ENCODE measurements around the gene CCDC91. TPM values are rescaled to one million over a fixed set of nuclear protein-coding genes. Genes with fewer than 3 reads are reported as not detected.

Gene CCDC91
- total RNA-seq, 1 donor from 2014 or later = 23.2 TPM

- no peaks in the 10 kb centered on the region for H3K27me3 Mint-ChIP-seq
- no peaks in the 10 kb centered on the region for H3K9me3 Mint-ChIP-seq
- H3K4me1 Mint-ChIP-seq (ENCODE audit: unreplicated experiment) = no peaks in the 10 kb centered on the region
- no peak for TF ChIP-seq CTCF (conservative IDR thresholded peaks at IDR 0.05)
- no peak overlapping the region for H3K27ac Mint-ChIP-seq
- H3K36me3 Mint-ChIP-seq = peaks cover 17% of the 10 kb centered on the region
- DNase-seq (ENCODE audit: extremely low spot score, unreplicated experiment) = no peak
- H3K4me3 Mint-ChIP-seq = no peak overlapping the region
Measured at GRCh38 chr12:28360253-28360652, 170.0 kb downstream of the CCDC91 start.

GRCh38 chr12:28367326-28367725 lies 177.1 kb downstream of the CCDC91 start:
- Mint-ChIP-seq H3K4me1 (ENCODE audit: unreplicated experiment) (no peaks in the 10 kb centered on the region), H3K36me3 (peaks cover 48% of the 10 kb centered on the region), H3K9me3 (peaks cover 20% of the 10 kb centered on the region), H3K27me3 (no peaks in the 10 kb centered on the region), H3K27ac (no peak overlapping the region), H3K4me3 (no peak overlapping the region)
- no peak for TF ChIP-seq CTCF (conservative IDR thresholded peaks at IDR 0.05)
- no peak for DNase-seq (ENCODE audit: extremely low spot score, unreplicated experiment)

- Mint-ChIP-seq H3K9me3 (peaks cover 20% of the 10 kb centered on the region), H3K4me3 (no peak overlapping the region), H3K4me1 (ENCODE audit: unreplicated experiment) (no peaks in the 10 kb centered on the region), H3K36me3 (peaks cover 55% of the 10 kb centered on the region), H3K27me3 (no peaks in the 10 kb centered on the region), H3K27ac (no peak overlapping the region)
- DNase-seq (ENCODE audit: extremely low spot score, unreplicated experiment) = no peak
- no peak for TF ChIP-seq CTCF (conservative IDR thresholded peaks at IDR 0.05)
Measured at GRCh38 chr12:28367993-28368392, 177.7 kb downstream of the CCDC91 start.

- Mint-ChIP-seq H3K4me3 (no peak overlapping the region), H3K27me3 (no peaks in the 10 kb centered on the region), H3K4me1 (ENCODE audit: unreplicated experiment) (no peaks in the 10 kb centered on the region), H3K9me3 (peaks cover 20% of the 10 kb centered on the region), H3K27ac (no peak overlapping the region), H3K36me3 (peaks cover 67% of the 10 kb centered on the region)
- TF ChIP-seq CTCF (conservative IDR thresholded peaks at IDR 0.05) = no peak
- no peak for DNase-seq (ENCODE audit: extremely low spot score, unreplicated experiment)
Measured at GRCh38 chr12:28369483-28369882, 179.2 kb downstream of the CCDC91 start.

GRCh38 chr12:28374556-28374955 lies 184.3 kb downstream of the CCDC91 start:
- Mint-ChIP-seq H3K4me3 (no peak overlapping the region), H3K27ac (no peak overlapping the region)

More at GRCh38 chr12:28374556-28374955, 184.3 kb downstream of the CCDC91 start:
- DNase-seq (ENCODE audit: extremely low spot score, unreplicated experiment) = no peak
- H3K4me1 Mint-ChIP-seq (ENCODE audit: unreplicated experiment) = no peaks in the 10 kb centered on the region
- peaks cover 44% of the 10 kb centered on the region for H3K36me3 Mint-ChIP-seq
- peaks cover 6% of the 10 kb centered on the region for H3K9me3 Mint-ChIP-seq
- TF ChIP-seq CTCF (conservative IDR thresholded peaks at IDR 0.05) = no peak
- H3K27me3 Mint-ChIP-seq = no peaks in the 10 kb centered on the region

Measured in type B pancreatic cell (in vitro differentiated cells).